H1 (cell line): Measurements from ENCODE around the gene GLB1L3. TPM values are rescaled to one million over a fixed set of nuclear protein-coding genes. Genes with fewer than 3 reads are reported as not detected.

Experiments
- CBX5 ChIP-seq: fragments of 300-800, 300-1000 bp; sonication (generic); IDR thresholded peaks from 2 replicates; pipeline ENCODE4 v1.7.1; 2016; ENCODE audit warnings: antibody characterized with exemption, low read length, low read depth
- CTBP2 ChIP-seq: IDR thresholded peaks from 2 replicates; pipeline ENCODE4 v1.7.0; 2011; ENCODE audit warnings: borderline replicate concordance, mild to moderate bottlenecking, moderate library complexity, mixed read lengths, low read length; ENCODE audit not compliant: insufficient read depth, insufficient read length
- KDM4A ChIP-seq: IDR thresholded peaks from one replicate; pipeline ENCODE4 v1.7.1; 2012; ENCODE audit warnings: low read depth, mild to moderate bottlenecking, moderate library complexity, low read length, inconsistent platforms; ENCODE audit not compliant: severe bottlenecking
- POLR2AphosphoS5 ChIP-seq: IDR thresholded peaks from 2 replicates; pipeline ENCODE4 v1.6.1; 2011; ENCODE audit warnings: low read depth, low read length
- RFX5 ChIP-seq: IDR thresholded peaks from 2 replicates; pipeline ENCODE4 v1.6.1; 2011; ENCODE audit warnings: low read depth, low read length, improper control_type of control experiment, borderline replicate concordance
- RXRA ChIP-seq: IDR thresholded peaks from 2 replicates; pipeline ENCODE4 v1.6.1; 2011; ENCODE audit warnings: low read depth, mild to moderate bottlenecking, low read length, moderate library complexity; ENCODE audit not compliant: insufficient read depth
- SAP30 ChIP-seq: fragments of 300-600 bp; sonication (generic); IDR thresholded peaks from 2 replicates; pipeline ENCODE4 v1.7.1; 2012; ENCODE audit warnings: low read length, moderate library complexity, mild to moderate bottlenecking, inconsistent platforms; ENCODE audit not compliant: insufficient read depth, insufficient replicate concordance
- USF2 ChIP-seq: IDR thresholded peaks from 2 replicates; pipeline ENCODE4 v1.6.1; 2011; ENCODE audit warnings: low read length, improper control_type of control experiment
- polyA plus RNA-seq, 7 experiments: library from polyadenylated mRNA; depleted of rRNA in 3 of 7; stranded (reverse) in 5 of 7; unstranded in 2 of 7; fragments of >200 nt in 5 of 7; fragments of 200-250 nt in 2 of 7; gene quantifications; 1 replicate in 5 of 7; 2 replicates in 1 of 7; 4 replicates in 1 of 7; pipeline versions ENCODE4 v1.2.1 to v1.2.3, GENCODE V29; 2011 to 2013; ENCODE audit warnings: missing spikeins in 2 of 7, mixed read lengths in 2 of 7
- total RNA-seq: library from RNA; stranded (reverse); fragmentation: NEBNext Ultra II Directional; extraction: Animal tissue kit (Norgen Biotek cat#: 25700); gene quantifications from 2 replicates; pipeline ENCODE4 v1.2.1, GENCODE V29; 2021
- TF ChIP-seq, protein P1 (sequence below): IDR thresholded peaks from 2 replicates; pipeline ENCODE4 v1.6.1; 2012; ENCODE audit warnings: low read length, inconsistent platforms
- TF ChIP-seq, protein P2 (sequence below): IDR thresholded peaks from 2 replicates; pipeline ENCODE4 v1.6.1; 2011; ENCODE audit warnings: low read depth, mild to moderate bottlenecking, low read length; ENCODE audit not compliant: insufficient read depth

Gene GLB1L3
- total and polyA plus RNA-seq, 2 of the 8 experiments (the other 6 are each of a cell fraction or from before 2014, with no cell fraction given) = 14.9 to 33.2 TPM

DNA sequence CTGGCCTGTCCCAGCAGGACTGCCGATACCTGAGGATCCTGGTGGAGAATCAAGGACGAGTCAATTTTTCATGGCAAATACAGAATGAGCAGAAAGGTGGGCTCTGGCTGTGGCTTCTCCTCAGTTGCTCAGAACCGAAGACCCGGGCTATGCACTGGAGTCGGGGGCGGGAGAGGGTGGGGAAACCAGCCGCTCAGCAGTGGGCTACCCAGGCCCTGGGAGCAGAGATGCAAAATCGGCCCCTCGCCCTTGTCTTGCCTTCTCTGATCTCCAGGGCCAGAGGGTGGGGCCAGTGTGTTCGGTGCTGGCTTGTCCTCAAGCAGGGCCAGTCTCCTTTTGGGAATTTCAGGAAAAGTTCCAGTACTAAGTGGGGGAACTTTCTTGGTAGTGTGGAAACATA is 37.2 kb downstream of the GLB1L3 start (continued):
- TF ChIP-seq SAP30 (no peak), RFX5 (no peak), RXRA (no peak), USF2 (no peak), POLR2AphosphoS5 (no peak), CBX5 (no peak), KDM4A (no peak), CTBP2 (no peak)
- TF ChIP-seq, protein P1, sequence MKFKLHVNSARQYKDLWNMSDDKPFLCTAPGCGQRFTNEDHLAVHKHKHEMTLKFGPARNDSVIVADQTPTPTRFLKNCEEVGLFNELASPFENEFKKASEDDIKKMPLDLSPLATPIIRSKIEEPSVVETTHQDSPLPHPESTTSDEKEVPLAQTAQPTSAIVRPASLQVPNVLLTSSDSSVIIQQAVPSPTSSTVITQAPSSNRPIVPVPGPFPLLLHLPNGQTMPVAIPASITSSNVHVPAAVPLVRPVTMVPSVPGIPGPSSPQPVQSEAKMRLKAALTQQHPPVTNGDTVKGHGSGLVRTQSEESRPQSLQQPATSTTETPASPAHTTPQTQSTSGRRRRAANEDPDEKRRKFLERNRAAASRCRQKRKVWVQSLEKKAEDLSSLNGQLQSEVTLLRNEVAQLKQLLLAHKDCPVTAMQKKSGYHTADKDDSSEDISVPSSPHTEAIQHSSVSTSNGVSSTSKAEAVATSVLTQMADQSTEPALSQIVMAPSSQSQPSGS = no peak
- TF ChIP-seq, protein P2, sequence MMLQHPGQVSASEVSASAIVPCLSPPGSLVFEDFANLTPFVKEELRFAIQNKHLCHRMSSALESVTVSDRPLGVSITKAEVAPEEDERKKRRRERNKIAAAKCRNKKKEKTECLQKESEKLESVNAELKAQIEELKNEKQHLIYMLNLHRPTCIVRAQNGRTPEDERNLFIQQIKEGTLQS = no peak
